SU-DHL-6 (cell line): ENCODE measurements around the gene RDH13.

Experiments used
- H2AFZ ChIP-seq: fragments of 200-600 bp; sonication (generic); 2 replicates; pipeline ENCODE4 v1.6.1; 2014; ENCODE audit warnings: low read depth, mild to moderate bottlenecking, moderate library complexity, mixed read lengths, antibody characterized with exemption, low read length; ENCODE audit not compliant: severe bottlenecking
- H3F3A ChIP-seq: fragments of 200-600 bp; shearing (Covaris generic); 2 replicates; pipeline ENCODE4 v1.6.0; 2016; ENCODE audit warnings: antibody characterized with exemption, mild to moderate bottlenecking; ENCODE audit not compliant: insufficient read depth
- H3K27ac ChIP-seq: fragments of 200-600 bp; sonication (generic); 2 replicates; pipeline ENCODE4 v1.5.1; 2016; ENCODE audit warnings: low read depth, mild to moderate bottlenecking, low read length, moderate library complexity, mixed read lengths
- H3K27me3 ChIP-seq: fragments of 200-600 bp; sonication (generic), shearing (Covaris generic); 2 replicates; pipeline ENCODE4 v1.6.0; 2014; ENCODE audit warnings: mild to moderate bottlenecking, low read length
- H3K36me3 ChIP-seq: fragments of 200-600 bp; sonication (generic); 2 replicates; pipeline ENCODE4 v1.6.1; 2014; ENCODE audit warnings: mild to moderate bottlenecking, low read length, mixed read lengths
- H3K4me2 ChIP-seq: fragments of 300-600, 200-600 bp; shearing (Covaris generic), sonication (generic); 2 replicates; pipeline ENCODE4 v1.6.0; 2014; ENCODE audit warnings: low read length, low read depth, mild to moderate bottlenecking; ENCODE audit not compliant: poor library complexity, severe bottlenecking
- H3K4me3 ChIP-seq: fragments of 200-600 bp; sonication (generic); 2 replicates; pipeline ENCODE4 v1.5.1; 2014; ENCODE audit warnings: antibody characterized with exemption, low read length, mild to moderate bottlenecking, mixed read lengths; ENCODE audit not compliant: insufficient read depth, poor library complexity, severe bottlenecking
- H3K79me2 ChIP-seq: fragments of 200-600 bp; sonication (generic); 2 replicates; pipeline ENCODE4 v1.6.1; 2014; ENCODE audit warnings: mild to moderate bottlenecking, low read length, moderate library complexity; ENCODE audit not compliant: insufficient read depth
- H3K9ac ChIP-seq: fragments of 200-600 bp; sonication (generic); 2 replicates; pipeline ENCODE4 v1.7.0; 2014; ENCODE audit warnings: mild to moderate bottlenecking, low read length
- H3K9me2 ChIP-seq: fragments of 200-600 bp; sonication (generic); replicated peaks from 2 replicates; pipeline ENCODE4 v1.6.1; 2014; ENCODE audit warnings: low read length; ENCODE audit not compliant: insufficient read depth
- H3K9me3 ChIP-seq: fragments of 200-600 bp; sonication (generic); 2 replicates; pipeline ENCODE4 v1.6.1; 2014; ENCODE audit warnings: low read length, mixed read lengths; ENCODE audit not compliant: insufficient read depth
- H4K20me1 ChIP-seq: fragments of 200-600 bp; sonication (generic); 2 replicates; pipeline ENCODE4 v1.6.1; 2014; ENCODE audit warnings: low read depth, mild to moderate bottlenecking, antibody characterized with exemption, low read length, moderate library complexity, mixed read lengths
- EZH2phosphoT487 ChIP-seq: fragments of 200-600 bp; sonication (generic), shearing (Covaris generic); conservative IDR thresholded peaks from 2 replicates; pipeline ENCODE4 v1.6.1; 2018; ENCODE audit warnings: mild to moderate bottlenecking, antibody characterized with exemption, low read length, moderate library complexity, mixed read lengths
- TF ChIP-seq, protein P1 (sequence below): fragments of 200-600 bp; sonication (generic); IDR thresholded peaks from one replicate; pipeline ENCODE4 v1.5.1; 2017; ENCODE audit warnings: antibody characterized with exemption, mild to moderate bottlenecking, low read length, moderate library complexity; ENCODE audit not compliant: insufficient read depth, poor library complexity, severe bottlenecking

RDH13 gene

DNA sequence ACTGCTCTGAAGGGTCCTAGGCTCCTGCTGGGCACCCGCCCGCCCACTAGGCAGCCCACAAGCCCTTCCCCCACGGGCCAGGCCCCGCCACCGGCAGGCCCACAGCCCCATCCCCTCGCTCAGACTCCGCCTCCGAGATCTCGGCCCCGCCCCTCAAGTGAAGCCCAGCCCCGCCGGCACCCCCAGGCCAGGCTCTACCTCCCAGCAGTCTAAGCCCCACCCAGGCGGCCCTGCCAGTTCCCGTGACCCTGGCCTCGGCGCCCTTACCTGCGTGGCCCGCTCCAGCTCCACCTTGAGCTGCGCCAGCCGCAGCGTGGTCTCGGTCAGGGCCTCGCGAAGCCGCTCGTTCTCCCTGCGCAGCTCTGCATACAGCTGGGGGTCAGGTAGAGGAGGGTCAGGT is 29.0 kb upstream of the RDH13 start:
- H3K4me3 ChIP-seq: no peak overlapping the region
- H3K79me2 ChIP-seq: no peaks in the 10 kb centered on the region
- no peak overlapping the region for H2AFZ ChIP-seq
- TF ChIP-seq EZH2phosphoT487: no peak
- TF ChIP-seq, protein P1, sequence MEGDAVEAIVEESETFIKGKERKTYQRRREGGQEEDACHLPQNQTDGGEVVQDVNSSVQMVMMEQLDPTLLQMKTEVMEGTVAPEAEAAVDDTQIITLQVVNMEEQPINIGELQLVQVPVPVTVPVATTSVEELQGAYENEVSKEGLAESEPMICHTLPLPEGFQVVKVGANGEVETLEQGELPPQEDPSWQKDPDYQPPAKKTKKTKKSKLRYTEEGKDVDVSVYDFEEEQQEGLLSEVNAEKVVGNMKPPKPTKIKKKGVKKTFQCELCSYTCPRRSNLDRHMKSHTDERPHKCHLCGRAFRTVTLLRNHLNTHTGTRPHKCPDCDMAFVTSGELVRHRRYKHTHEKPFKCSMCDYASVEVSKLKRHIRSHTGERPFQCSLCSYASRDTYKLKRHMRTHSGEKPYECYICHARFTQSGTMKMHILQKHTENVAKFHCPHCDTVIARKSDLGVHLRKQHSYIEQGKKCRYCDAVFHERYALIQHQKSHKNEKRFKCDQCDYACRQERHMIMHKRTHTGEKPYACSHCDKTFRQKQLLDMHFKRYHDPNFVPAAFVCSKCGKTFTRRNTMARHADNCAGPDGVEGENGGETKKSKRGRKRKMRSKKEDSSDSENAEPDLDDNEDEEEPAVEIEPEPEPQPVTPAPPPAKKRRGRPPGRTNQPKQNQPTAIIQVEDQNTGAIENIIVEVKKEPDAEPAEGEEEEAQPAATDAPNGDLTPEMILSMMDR: no peak
- H3K36me3 ChIP-seq: no peaks in the 10 kb centered on the region
- no peaks in the 10 kb centered on the region for H3K9me3 ChIP-seq
- H3K9ac ChIP-seq: no peak overlapping the region
- H3K27me3 ChIP-seq: no peaks in the 10 kb centered on the region
- H3K4me2 ChIP-seq: no peak overlapping the region
- H4K20me1 ChIP-seq: no peaks in the 10 kb centered on the region
- H3K27ac ChIP-seq: no peak overlapping the region
- H3K9me2 ChIP-seq: no peaks in the 10 kb centered on the region
- no peaks in the 10 kb centered on the region for H3F3A ChIP-seq

DNA sequence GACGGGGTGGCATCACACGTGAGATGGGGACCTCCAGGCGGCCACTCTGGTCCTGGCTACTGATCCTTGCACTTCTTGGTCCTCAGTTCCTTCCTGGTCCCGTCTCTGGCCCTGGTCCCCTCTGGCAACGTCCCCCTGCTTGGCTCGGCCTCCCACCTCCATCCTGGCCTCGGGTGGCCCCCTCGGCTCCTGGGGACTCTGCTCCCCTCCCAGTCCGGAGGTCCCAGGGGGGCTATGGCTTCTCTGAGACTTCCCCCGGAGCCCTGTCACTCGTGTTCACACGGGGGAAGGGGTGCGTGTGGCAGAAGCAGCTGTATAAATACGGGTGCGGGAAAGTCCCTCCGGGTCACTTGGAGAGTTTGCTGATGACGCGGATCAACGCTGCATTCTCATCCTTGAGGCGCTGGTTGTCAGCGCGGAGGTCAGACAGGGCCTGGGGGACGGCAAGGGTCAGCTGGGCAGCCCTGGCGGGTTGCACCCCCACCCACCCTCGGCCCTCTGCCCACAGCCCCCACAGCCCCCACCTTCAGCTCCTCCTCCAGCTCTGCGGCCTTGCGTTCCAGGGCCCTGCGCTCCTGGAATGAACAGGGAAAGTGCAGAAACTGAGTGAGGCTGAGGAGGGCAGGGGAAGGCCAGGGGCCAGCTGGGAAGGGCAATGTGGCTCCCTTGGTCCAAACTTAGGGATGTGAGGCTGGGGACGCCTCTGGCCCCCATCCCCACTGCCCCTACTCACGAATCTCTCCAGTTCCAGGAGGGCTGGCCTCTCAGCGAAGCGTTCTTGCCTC is 28.4 kb upstream of the RDH13 start:
- no peaks in the 10 kb centered on the region for H3K9me3 ChIP-seq
- no peak overlapping the region for H3K27ac ChIP-seq
- H3K4me2 ChIP-seq: no peak overlapping the region
- H3K36me3 ChIP-seq: no peaks in the 10 kb centered on the region
- H3K9me2 ChIP-seq: no peaks in the 10 kb centered on the region
- H3K27me3 ChIP-seq: no peaks in the 10 kb centered on the region
- no peaks in the 10 kb centered on the region for H4K20me1 ChIP-seq
- H2AFZ ChIP-seq: no peak overlapping the region
- H3K9ac ChIP-seq: no peak overlapping the region
- no peak overlapping the region for H3K4me3 ChIP-seq
- no peaks in the 10 kb centered on the region for H3F3A ChIP-seq
- TF ChIP-seq, protein P1: no peak
- H3K79me2 ChIP-seq: no peaks in the 10 kb centered on the region

DNA sequence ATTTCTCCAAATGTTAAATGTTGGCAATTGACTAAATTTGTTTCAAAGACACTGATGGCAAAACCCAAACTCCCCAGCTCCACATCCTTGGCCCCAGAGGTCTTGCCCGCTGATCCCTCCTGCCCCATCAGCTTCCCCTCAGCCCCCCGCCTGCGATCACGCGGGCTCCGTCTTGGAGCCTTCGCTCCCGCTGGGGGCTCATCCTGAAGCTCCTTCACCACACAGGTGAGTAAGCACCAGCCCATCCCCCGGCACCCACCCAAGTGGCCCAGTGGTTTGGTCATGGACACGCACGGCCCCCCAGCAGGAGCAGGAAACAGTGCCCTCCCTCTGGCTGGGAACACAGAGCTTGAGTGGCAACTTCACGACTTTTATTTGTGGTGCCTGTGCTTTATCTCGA is 27.6 kb upstream of the RDH13 start:
- H3K4me2 ChIP-seq: no peak overlapping the region
- H3K4me3 ChIP-seq: no peak overlapping the region
- 0 out of 2 replicates have a peak, but pooled peaks cover 3% of the 10 kb centered on the region for H3F3A ChIP-seq
- H3K9me3 ChIP-seq: no peaks in the 10 kb centered on the region
- no peaks in the 10 kb centered on the region for H3K9me2 ChIP-seq
- H3K79me2 ChIP-seq: no peaks in the 10 kb centered on the region
- no peaks in the 10 kb centered on the region for H4K20me1 ChIP-seq
- no peaks in the 10 kb centered on the region for H3K36me3 ChIP-seq
- no peak overlapping the region for H2AFZ ChIP-seq
- TF ChIP-seq, protein P1: no peak
- TF ChIP-seq EZH2phosphoT487: no peak
- no peaks in the 10 kb centered on the region for H3K27me3 ChIP-seq
- no peak overlapping the region for H3K27ac ChIP-seq
- H3K9ac ChIP-seq: no peak overlapping the region
